Measurements from ENCODE around the gene IQGAP2. TPM values are rescaled to one million over a fixed set of nuclear protein-coding genes. Genes with fewer than 3 reads are reported as not detected.

IQGAP2 gene
- total RNA-seq, 1 donor, result 86.2 TPM

DNA sequence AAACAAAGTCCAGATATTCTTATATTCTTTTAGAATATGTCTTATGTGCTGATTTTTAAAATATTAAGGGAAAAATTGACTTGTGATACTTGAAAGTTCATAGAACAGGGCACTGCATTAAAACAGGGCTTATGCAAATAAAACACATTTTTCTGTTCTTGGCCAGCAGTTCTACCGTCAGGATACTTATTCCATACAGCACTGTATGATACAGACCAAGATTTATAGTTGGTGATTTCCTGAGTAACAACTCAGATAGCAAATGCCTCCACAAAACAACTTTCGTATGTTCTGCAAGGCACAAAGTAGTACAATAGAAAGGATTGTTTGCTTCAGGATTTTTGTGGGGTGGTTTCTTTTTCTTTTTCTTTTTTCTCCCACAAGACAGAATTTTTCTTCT is 150.2 kb downstream of the IQGAP2 start:
- DNase-seq (ENCODE audit: low read depth in 2 of 3, low spot score in 2 of 3), result no peak

GRCh38 chr5:76555114-76555513 is 152.0 kb downstream of the IQGAP2 start:
- DNase-seq (ENCODE audit: low read depth in 2 of 3, low spot score in 2 of 3), result no peak

DNA sequence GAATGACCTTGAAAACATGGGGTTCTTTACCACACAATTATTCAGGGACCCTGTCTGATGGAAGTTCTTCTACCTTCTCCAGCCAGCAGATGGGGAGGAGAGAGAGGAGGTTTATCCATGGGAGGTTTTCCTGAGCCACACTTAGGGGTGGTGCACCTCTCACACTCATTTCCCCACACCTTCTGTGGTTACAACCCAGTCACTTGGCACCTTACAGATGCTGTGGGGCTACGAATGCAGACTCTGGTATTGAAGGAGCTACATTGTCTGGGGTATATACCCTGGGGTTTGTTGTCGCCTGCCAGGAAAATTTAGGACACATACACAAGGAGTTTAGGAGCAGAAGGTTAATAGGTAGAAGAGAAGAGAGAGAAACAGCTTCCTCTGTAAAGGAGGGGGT is 152.6 kb downstream of the IQGAP2 start:
- no peak for DNase-seq (ENCODE audit: low read depth in 2 of 3, low spot score in 2 of 3)

- DNase-seq (ENCODE audit: low read depth in 2 of 3, low spot score in 2 of 3), result peak in 2 of 3 donors; percentile 15 to 56
Observed at GRCh38 chr5:76556511-76557221, 153.6 kb downstream of the IQGAP2 start.

DNA sequence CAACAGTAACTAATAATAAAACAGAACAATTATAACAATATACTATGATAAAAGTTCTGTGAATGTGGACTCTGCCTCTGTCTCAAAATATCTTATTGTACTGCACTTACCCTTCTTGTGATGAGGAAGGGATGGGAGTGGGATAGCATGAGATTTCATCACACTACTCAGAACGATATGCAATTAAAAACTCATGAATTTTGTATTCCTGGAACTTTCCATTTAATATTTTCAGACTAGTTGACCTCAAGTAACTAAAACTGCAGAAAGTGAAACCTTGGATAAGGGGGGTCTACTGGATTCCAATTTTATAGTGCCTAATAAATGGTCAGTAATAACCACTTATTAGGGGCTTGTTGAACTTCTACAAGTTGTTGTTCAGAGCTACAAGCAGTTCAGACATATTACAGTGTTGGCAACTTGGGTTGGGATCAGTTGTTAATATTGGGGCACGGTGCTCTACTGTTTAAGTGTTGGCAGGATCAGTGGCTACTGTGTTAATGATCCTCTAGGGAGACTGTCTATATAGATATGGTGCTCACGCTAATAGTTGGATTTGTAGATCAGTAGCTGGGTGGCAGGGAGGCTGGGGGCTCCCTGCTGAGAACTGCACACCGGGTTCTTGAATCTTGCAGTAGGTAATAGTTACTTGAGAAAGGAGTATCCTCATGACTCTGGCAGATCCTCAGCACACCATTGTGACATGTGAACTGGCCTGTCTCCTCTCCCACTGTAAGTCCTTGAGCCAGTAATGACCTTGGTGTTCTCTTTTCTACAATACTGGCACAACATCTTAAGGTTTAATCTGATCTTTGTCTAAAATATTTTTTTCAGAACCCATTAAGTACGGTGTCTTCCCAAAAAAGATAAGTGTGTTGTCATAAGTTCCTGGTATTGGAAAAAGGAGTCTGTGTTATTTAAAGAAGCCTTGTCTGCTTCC is 158.1 kb downstream of the IQGAP2 start:
- DNase-seq (ENCODE audit: low read depth in 2 of 3, low spot score in 2 of 3), result no peak

GRCh38 chr5:76561959-76562358 is 158.9 kb downstream of the IQGAP2 start:
- no peak for DNase-seq (ENCODE audit: low read depth in 2 of 3, low spot score in 2 of 3)

DNA sequence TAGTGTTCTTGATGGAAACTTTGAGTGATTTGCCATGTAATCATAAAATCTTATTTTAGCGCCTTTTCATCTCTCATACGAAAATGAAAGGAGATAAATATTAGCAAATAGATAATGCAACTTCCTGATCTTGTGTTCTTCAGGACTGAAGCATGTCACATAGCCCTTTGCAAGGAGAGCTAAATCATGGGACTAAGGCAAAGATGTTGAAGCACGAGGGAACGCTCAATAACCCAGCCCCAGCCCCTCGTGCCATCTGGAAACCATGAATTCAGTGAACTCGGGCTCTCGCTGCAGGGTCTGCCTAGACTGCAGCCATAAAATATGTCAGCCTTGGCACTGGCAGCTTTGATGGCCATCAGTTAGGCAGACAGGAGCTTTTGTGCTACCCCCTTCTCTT is 161.9 kb downstream of the IQGAP2 start:
- DNase-seq (ENCODE audit: low read depth in 2 of 3, low spot score in 2 of 3), result no peak

DNA sequence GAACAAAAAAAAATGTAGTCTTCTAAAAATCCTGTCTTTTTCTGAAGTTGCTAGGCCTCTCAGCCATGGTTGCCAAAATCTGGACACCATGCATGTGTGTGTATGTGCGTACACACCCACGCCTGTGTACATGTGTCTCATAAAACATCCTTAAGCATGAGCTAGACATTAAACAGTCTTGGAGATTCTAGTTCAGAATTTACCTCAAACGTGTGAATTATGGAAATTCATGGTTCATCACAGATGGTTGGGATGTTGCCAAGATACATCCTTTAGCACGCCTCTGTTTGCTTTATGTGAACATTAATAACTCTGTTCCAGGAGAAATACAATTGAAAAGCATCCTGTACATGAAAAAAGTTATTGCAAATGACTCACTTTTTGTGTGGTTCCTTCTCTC is 167.1 kb downstream of the IQGAP2 start:
- no peak for DNase-seq (ENCODE audit: low read depth in 2 of 3, low spot score in 2 of 3)

GRCh38 chr5:76571559-76571958 is 168.5 kb downstream of the IQGAP2 start:
- DNase-seq (ENCODE audit: low read depth in 2 of 3, low spot score in 2 of 3), result peak in 1 of 3 donors; percentile 41

- no peak for DNase-seq (ENCODE audit: low read depth in 2 of 3, low spot score in 2 of 3)
Observed at GRCh38 chr5:76576450-76576849, 173.4 kb downstream of the IQGAP2 start.

- DNase-seq (ENCODE audit: low read depth in 2 of 3, low spot score in 2 of 3), result no peak
Observed at GRCh38 chr5:76576996-76577395, 173.9 kb downstream of the IQGAP2 start.

- no peak for DNase-seq (ENCODE audit: low read depth in 2 of 3, low spot score in 2 of 3)
Observed at GRCh38 chr5:76579166-76579937, 176.3 kb downstream of the IQGAP2 start.

- DNase-seq (ENCODE audit: low read depth in 2 of 3, low spot score in 2 of 3), result no peak
Observed at GRCh38 chr5:76580981-76581380, 177.9 kb downstream of the IQGAP2 start.

DNA sequence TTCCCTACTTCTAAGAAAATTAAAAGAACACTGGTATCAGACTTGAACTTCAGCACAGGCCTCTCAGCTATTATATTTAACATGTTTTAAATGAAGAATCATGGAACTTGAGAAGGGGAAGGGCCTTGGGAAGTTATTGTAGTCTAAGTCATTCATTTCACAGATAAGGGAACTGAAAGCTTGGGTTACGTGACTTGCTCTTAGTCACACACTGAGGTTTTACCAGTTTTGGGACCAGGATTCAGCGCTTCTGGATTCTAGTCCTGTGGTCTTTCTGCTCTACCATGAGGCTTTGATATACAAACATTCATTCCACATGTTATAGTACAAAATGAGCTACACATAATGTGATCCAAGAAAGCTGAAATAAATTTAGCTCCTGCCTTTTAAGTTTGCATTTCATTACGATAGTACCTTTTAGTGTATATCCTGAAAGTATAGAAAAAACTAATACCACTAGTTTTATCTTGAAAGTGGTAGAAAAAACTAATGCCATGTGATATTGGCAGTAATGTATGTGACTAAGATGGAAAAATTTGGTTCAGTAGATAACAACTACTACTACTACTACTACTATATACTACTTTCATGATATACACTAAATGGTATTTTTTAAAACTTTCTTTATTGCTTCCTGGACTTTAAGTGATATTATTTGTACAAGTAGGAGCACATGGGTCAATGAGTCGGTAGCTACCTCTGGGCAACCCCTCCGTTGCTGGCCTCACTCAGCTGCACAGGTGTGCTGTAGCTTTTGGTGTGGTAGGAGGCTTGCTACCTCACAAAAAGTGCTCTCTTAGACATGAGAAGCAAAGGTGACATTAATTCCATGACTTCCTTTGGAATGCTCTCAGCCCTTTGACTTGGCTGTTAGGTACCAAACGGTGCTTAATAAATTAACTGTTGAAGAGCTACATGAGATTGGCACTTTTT is 179.4 kb downstream of the IQGAP2 start:
- peak in 2 of 3 donors; percentile 60 to 69 for DNase-seq (ENCODE audit: low read depth in 2 of 3, low spot score in 2 of 3)

- DNase-seq (ENCODE audit: low read depth in 2 of 3, low spot score in 2 of 3), result peak in 2 of 3 donors; percentile 31 to 62
Observed at GRCh38 chr5:76583163-76584047, 180.3 kb downstream of the IQGAP2 start.

DNA sequence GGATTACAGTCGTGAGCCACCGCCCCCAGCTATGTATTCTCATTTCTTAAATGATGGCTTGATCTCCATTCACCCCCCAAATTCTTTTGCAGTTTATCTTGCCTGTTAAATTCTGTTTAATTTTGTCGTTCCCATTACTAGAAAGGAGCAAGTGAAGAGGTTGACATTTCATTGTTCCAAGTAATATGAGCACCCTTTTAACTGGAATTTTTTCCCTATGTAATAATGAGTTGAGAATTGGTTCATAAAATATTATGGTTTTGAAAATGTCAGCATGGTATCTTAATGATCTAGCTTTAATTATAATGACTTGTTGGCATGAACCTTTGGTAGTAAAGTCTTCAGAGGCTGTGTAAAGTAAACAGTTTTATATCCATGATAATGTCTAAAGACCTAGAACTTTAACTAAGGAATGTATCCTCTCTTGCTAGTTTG is 182.7 kb downstream of the IQGAP2 start:
- DNase-seq (ENCODE audit: low read depth in 2 of 3, low spot score in 2 of 3), result no peak

GRCh38 chr5:76586531-76586930 is 183.4 kb downstream of the IQGAP2 start:
- no peak for DNase-seq (ENCODE audit: low read depth in 2 of 3, low spot score in 2 of 3)

DNA sequence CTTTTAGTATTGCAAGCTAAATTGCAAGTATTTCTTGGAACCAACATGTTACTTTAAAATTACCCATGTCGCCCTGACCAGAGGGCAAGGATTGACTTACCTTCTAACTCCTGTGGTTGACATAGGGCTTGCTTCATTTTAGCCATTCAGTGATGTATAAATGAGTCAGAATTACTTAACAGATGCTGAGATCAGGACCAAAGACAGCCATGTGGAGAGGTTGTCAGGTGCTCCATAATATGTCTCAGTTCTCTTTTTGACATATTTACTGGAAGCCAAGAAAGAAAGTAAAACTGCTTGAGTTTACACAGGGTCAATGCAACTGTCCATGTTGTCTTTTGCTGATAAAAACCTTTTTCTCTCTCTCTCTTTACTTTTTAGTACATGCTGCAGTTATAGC is 186.9 kb downstream of the IQGAP2 start:
- no peak for DNase-seq (ENCODE audit: low read depth in 2 of 3, low spot score in 2 of 3)

GRCh38 chr5:76591366-76591765 is 188.3 kb downstream of the IQGAP2 start:
- no peak for DNase-seq (ENCODE audit: low read depth in 2 of 3, low spot score in 2 of 3)
